ENCODE results near the gene ATAT1.

Gene ATAT1

GRCh38 chr6:30689022-30689865 is 62.6 kb downstream of the ATAT1 start:
- TF ChIP-seq ZNF565 (CRISPR knock-in tag; conservative IDR thresholded peaks at IDR 0.05; ENCODE audit: low read depth) (no peak), RARB (CRISPR knock-in tag; IDR thresholded peaks at IDR 0.05) (no peak)
- TF ChIP-seq, protein P1, sequence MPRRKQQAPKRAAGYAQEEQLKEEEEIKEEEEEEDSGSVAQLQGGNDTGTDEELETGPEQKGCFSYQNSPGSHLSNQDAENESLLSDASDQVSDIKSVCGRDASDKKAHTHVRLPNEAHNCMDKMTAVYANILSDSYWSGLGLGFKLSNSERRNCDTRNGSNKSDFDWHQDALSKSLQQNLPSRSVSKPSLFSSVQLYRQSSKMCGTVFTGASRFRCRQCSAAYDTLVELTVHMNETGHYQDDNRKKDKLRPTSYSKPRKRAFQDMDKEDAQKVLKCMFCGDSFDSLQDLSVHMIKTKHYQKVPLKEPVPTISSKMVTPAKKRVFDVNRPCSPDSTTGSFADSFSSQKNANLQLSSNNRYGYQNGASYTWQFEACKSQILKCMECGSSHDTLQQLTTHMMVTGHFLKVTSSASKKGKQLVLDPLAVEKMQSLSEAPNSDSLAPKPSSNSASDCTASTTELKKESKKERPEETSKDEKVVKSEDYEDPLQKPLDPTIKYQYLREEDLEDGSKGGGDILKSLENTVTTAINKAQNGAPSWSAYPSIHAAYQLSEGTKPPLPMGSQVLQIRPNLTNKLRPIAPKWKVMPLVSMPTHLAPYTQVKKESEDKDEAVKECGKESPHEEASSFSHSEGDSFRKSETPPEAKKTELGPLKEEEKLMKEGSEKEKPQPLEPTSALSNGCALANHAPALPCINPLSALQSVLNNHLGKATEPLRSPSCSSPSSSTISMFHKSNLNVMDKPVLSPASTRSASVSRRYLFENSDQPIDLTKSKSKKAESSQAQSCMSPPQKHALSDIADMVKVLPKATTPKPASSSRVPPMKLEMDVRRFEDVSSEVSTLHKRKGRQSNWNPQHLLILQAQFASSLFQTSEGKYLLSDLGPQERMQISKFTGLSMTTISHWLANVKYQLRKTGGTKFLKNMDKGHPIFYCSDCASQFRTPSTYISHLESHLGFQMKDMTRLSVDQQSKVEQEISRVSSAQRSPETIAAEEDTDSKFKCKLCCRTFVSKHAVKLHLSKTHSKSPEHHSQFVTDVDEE (CRISPR knock-in tag; IDR thresholded peaks at IDR 0.05), result no peak
- TF ChIP-seq, protein P2, sequence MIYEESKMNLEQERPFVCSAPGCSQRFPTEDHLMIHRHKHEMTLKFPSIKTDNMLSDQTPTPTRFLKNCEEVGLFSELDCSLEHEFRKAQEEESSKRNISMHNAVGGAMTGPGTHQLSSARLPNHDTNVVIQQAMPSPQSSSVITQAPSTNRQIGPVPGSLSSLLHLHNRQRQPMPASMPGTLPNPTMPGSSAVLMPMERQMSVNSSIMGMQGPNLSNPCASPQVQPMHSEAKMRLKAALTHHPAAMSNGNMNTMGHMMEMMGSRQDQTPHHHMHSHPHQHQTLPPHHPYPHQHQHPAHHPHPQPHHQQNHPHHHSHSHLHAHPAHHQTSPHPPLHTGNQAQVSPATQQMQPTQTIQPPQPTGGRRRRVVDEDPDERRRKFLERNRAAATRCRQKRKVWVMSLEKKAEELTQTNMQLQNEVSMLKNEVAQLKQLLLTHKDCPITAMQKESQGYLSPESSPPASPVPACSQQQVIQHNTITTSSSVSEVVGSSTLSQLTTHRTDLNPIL (CRISPR knock-in tag; IDR thresholded peaks at IDR 0.05; ENCODE audit: low read depth), result no peak
- ATAC-seq, result no peak

- no peak for TF ChIP-seq SNAI2 (CRISPR knock-in tag; IDR thresholded peaks at IDR 0.05)
- no peak for TF ChIP-seq ARNTL (CRISPR knock-in tag; IDR thresholded peaks at IDR 0.05; ENCODE audit: borderline replicate concordance, low read depth)
- no peak for ATAC-seq
Observed at GRCh38 chr6:30689985-30690384, 63.3 kb downstream of the ATAT1 start.

- peak; percentile 60 for ATAC-seq
- TF ChIP-seq ZFP3 (CRISPR knock-in tag; IDR thresholded peaks at IDR 0.05) (peak; percentile 86; the same call in 1 of the 2 replicates), TOX (CRISPR knock-in tag; IDR thresholded peaks at IDR 0.05; ENCODE audit: borderline replicate concordance) (no peak), POU6F1 (CRISPR knock-in tag; IDR thresholded peaks at IDR 0.05; ENCODE audit: borderline replicate concordance, low read depth) (no peak)
Observed at GRCh38 chr6:30690403-30691207, 63.9 kb downstream of the ATAT1 start, which contains the start of gene NRM. TSS of gene NRM (minus strand) at chr6:30690984. CDS start at chr6:30690974, 10 bp downstream.

DNA sequence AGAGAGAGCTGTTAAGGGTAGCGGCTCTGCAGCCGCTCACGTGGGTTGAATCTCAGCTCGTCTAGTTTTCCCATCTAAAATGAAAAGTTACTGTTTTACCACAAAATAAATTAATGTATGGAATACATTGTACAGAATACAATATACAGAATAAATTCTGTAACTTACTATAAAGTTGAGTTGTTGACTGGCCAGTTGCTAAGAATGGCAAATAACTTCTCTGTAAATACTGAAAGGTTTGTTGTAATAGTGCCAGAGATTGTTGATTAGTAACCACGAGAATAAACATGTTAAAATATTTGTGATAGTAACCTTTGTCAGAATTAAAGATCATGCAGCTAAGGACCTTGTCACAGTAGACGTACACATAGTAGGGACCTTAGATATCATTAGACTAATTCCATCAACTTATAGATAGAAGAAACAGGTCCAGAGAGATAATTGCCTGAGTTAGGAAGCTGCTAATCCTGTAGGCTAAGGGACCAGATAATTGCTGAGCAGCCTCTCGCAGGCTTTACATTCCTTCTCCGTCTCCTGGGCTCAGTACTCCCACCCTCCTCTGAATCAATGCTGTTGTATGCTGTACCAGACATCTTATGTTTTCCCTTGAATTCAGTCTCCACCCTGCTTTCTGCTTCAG is 64.7 kb downstream of the ATAT1 start:
- no peak for TF ChIP-seq ZFP30 (CRISPR knock-in tag; IDR thresholded peaks at IDR 0.05)
- TF ChIP-seq, protein P1 (CRISPR knock-in tag; IDR thresholded peaks at IDR 0.05), result no peak
- no peak for TF ChIP-seq ESRRG (CRISPR knock-in tag; IDR thresholded peaks at IDR 0.05)
- no peak for TF ChIP-seq CSRNP3 (CRISPR knock-in tag; IDR thresholded peaks at IDR 0.05)
- TF ChIP-seq POU6F1 (CRISPR knock-in tag; IDR thresholded peaks at IDR 0.05; ENCODE audit: borderline replicate concordance, low read depth), result no peak
- TF ChIP-seq ZNF565 (CRISPR knock-in tag; conservative IDR thresholded peaks at IDR 0.05; ENCODE audit: low read depth), result no peak
- TF ChIP-seq, protein P3, sequence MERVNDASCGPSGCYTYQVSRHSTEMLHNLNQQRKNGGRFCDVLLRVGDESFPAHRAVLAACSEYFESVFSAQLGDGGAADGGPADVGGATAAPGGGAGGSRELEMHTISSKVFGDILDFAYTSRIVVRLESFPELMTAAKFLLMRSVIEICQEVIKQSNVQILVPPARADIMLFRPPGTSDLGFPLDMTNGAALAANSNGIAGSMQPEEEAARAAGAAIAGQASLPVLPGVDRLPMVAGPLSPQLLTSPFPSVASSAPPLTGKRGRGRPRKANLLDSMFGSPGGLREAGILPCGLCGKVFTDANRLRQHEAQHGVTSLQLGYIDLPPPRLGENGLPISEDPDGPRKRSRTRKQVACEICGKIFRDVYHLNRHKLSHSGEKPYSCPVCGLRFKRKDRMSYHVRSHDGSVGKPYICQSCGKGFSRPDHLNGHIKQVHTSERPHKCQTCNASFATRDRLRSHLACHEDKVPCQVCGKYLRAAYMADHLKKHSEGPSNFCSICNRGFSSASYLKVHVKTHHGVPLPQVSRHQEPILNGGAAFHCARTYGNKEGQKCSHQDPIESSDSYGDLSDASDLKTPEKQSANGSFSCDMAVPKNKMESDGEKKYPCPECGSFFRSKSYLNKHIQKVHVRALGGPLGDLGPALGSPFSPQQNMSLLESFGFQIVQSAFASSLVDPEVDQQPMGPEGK (CRISPR knock-in tag; IDR thresholded peaks at IDR 0.05; ENCODE audit: borderline replicate concordance), result no peak
- ATAC-seq, result no peak
